K562 (cell line): ENCODE data around the gene SLC6A6. TPM values are rescaled to one million over a fixed set of nuclear protein-coding genes. Genes with fewer than 3 reads are reported as not detected.

ENCODE experiments used
- ATAC-seq: fragments of 200-7000 bp; cut with Tn5 transposase; 3 replicates; pipeline ENCODE4 v1.9.1; 2020; ENCODE audit warnings: moderate library complexity
- BruUV-seq: library from RNA; stranded (reverse); fragments of 400-500 nt; replicated peaks from 2 replicates; lab custom pipeline; 2021; lab: Mats Ljungman, UMichigan
- CTCF ChIA-PET: fragments of 300-600 bp; formaldehyde crosslinking; extraction: SDS; loops from one replicate; lab custom pipeline; 2021; ENCODE audit warnings: low intra/inter-chr PET ratio; lab: Yijun Ruan, JAX
- POLR2A ChIA-PET: fragments of 300-600, 350-650 bp; sonication (Branson Sonifier 250); formaldehyde crosslinking; extraction: SDS; loops from one replicate; lab custom pipeline; 2021; ENCODE audit warnings: antibody characterized with exemption, inconsistent platforms; lab: Yijun Ruan, JAX
- DNase-seq, 4 experiments: peaks; one replicate each; pipeline versions ENCODE4 v3.0.0 to v3.0.0-alpha.2; 2011 to 2018; ENCODE audit warnings: low spot score in 3 of 4, mixed read lengths in 3 of 4; ENCODE audit errors: extremely low read depth in 1 of 4
- FAIRE-seq: peaks from 2 replicates; lab custom pipeline; 2011; peaks lifted over from hg19 to GRCh38; lab: Jason Lieb, UNC
- H2AFZ ChIP-seq: 2 replicates; pipeline ENCODE4 v1.6.0; 2011; ENCODE audit warnings: low read depth, low read length, control low read depth, inconsistent platforms
- H3K27ac ChIP-seq: fragments of 200-600 bp; 3 replicates; pipeline ENCODE4 v1.8.0; 2011; ENCODE audit warnings: low read depth, mild to moderate bottlenecking, control low read depth, inconsistent platforms, low read length, moderate library complexity, mixed read lengths; ENCODE audit errors: extremely low read depth
- H3K27me3 ChIP-seq, 2 experiments: fragments of 300-600 bp in 1 of 2; 2 replicates in 1 of 2; 3 replicates in 1 of 2; pipeline versions ENCODE4 v1.6.0 to v1.8.0; 2011; ENCODE audit warnings: inconsistent platforms in 2 of 2, low read length in 2 of 2, mild to moderate bottlenecking in 1 of 2, mixed read lengths in 1 of 2, moderate library complexity in 1 of 2; ENCODE audit not compliant: control insufficient read depth in 2 of 2, insufficient read depth in 2 of 2
- H3K36me3 ChIP-seq: fragments of 300-600 bp; 3 replicates; pipeline ENCODE4 v1.8.0; 2011; ENCODE audit warnings: mild to moderate bottlenecking, low read length, inconsistent platforms; ENCODE audit not compliant: control insufficient read depth, insufficient read depth
- H3K4me1 ChIP-seq, 2 experiments: fragments of 200-600 bp in 1 of 2; replicated peaks in 1 of 2; 2 replicates in 1 of 2; 3 replicates in 1 of 2; pipeline versions ENCODE4 v1.5.1 to v1.8.0; 2011; ENCODE audit warnings: inconsistent platforms in 2 of 2, low read length in 2 of 2, mild to moderate bottlenecking in 1 of 2, mixed read lengths in 1 of 2, moderate library complexity in 1 of 2; ENCODE audit not compliant: control insufficient read depth in 2 of 2, insufficient read depth in 2 of 2
- H3K4me2 ChIP-seq: 2 replicates; pipeline ENCODE4 v1.6.1; 2011; ENCODE audit warnings: low read length, control low read depth, inconsistent platforms, mixed read lengths; ENCODE audit not compliant: insufficient read depth
- H3K4me3 ChIP-seq: fragments of 200-600 bp; sonication (generic), shearing (Covaris generic); 2 replicates; pipeline ENCODE4 v1.5.1; 2016; ENCODE audit warnings: control low read depth, inconsistent platforms
- H3K79me2 ChIP-seq: fragments of 200-600 bp; 3 replicates; pipeline ENCODE4 v1.8.0; 2011; ENCODE audit warnings: low read length, inconsistent platforms; ENCODE audit not compliant: control insufficient read depth, insufficient read depth
- H3K9ac ChIP-seq, 2 experiments: 2 replicates each; pipeline versions ENCODE4 v1.6.0 to v1.6.1; 2011; ENCODE audit warnings: low read depth in 2 of 2, low read length in 2 of 2, control low read depth in 1 of 2, inconsistent platforms in 1 of 2, mild to moderate bottlenecking in 1 of 2, mixed read lengths in 1 of 2; ENCODE audit not compliant: insufficient read depth in 1 of 2
- H3K9me1 ChIP-seq: one replicate; pipeline ENCODE4 v1.6.0; 2011; ENCODE audit warnings: inconsistent platforms, mild to moderate bottlenecking, low read length, moderate library complexity; ENCODE audit not compliant: control insufficient read depth, insufficient read depth
- H3K9me3 ChIP-seq: replicated peaks from 2 replicates; pipeline ENCODE4 v1.5.1; 2011; ENCODE audit warnings: low read depth, low read length, inconsistent platforms; ENCODE audit not compliant: control insufficient read depth, insufficient read depth
- H4K20me1 ChIP-seq: replicated peaks from 2 replicates; pipeline ENCODE4 v1.6.1; 2011; ENCODE audit warnings: low read length, inconsistent platforms, mixed read lengths; ENCODE audit not compliant: control insufficient read depth, insufficient read depth
- E2F6 ChIP-seq, 2 experiments: IDR thresholded peaks; 2 replicates each; pipeline ENCODE4 v1.6.1; 2011; ENCODE audit warnings: borderline replicate concordance in 1 of 2, control low read depth in 1 of 2, low read depth in 1 of 2, low read length in 1 of 2, mild to moderate bottlenecking in 1 of 2, mixed read lengths in 1 of 2, moderate library complexity in 1 of 2; ENCODE audit not compliant: insufficient read depth in 1 of 2, insufficient read length in 1 of 2, poor library complexity in 1 of 2, severe bottlenecking in 1 of 2; ENCODE audit errors: extremely low read depth in 1 of 2
- FOXK2 ChIP-seq, 2 experiments: fragments of 450-650 bp; IDR thresholded peaks in 1 of 2; conservative IDR thresholded peaks in 1 of 2; 2 replicates each; pipeline ENCODE4 v1.6.1; 2016; ENCODE audit warnings: low read depth in 2 of 2, mild to moderate bottlenecking in 1 of 2
- NEUROD1 ChIP-seq: fragments of 150-350 bp; IDR thresholded peaks from 2 replicates; pipeline ENCODE4 v1.6.1; 2014; ENCODE audit warnings: borderline replicate concordance, low read length, low read depth; ENCODE audit not compliant: partially characterized antibody
- NR1H2 ChIP-seq: sonication (generic); formaldehyde crosslinking; IDR thresholded peaks from 2 replicates; pipeline ENCODE4 v1.4.0; 2020; ENCODE audit warnings: mild to moderate bottlenecking, missing genetic modification reagents
- RCOR1 ChIP-seq, 2 experiments: IDR thresholded peaks; 2 replicates each; pipeline ENCODE4 v1.6.1; 2012; ENCODE audit warnings: low read depth in 2 of 2, low read length in 2 of 2, borderline replicate concordance in 1 of 2, improper control_type of control experiment in 1 of 2
- RFX7 ChIP-seq: fragments of 250-450 bp; sonication (Bioruptor Pico); IDR thresholded peaks from 2 replicates; pipeline ENCODE4 v1.5.1; 2021; ENCODE audit warnings: mild to moderate bottlenecking
- RNF2 ChIP-seq: sonication (generic); IDR thresholded peaks from 2 replicates; pipeline ENCODE4 v1.6.1; 2016
- TGIF2 ChIP-seq: sonication (generic); formaldehyde crosslinking; IDR thresholded peaks from 2 replicates; pipeline ENCODE4 v1.8.1; 2022; ENCODE audit warnings: mild to moderate bottlenecking, missing genetic modification reagents, moderate library complexity
- ZC3H11A ChIP-seq: IDR thresholded peaks from 2 replicates; pipeline ENCODE4 v1.6.1; 2012; ENCODE audit warnings: low read depth, low read length, improper control_type of control experiment
- ZNF740 ChIP-seq, 3 experiments: fragments of 200-800 bp in 1 of 3; sonication (Bioruptor generic) in 1 of 3; sonication (generic) in 1 of 3; formaldehyde crosslinking in 1 of 3; IDR thresholded peaks; 2 replicates each; pipeline versions ENCODE4 v1.6.1 to v1.8.0; 2016 to 2022; ENCODE audit warnings: mild to moderate bottlenecking in 2 of 3, missing compliant biosample characterization in 2 of 3, missing genetic modification characterization in 2 of 3, missing genetic modification reagents in 1 of 3
- WGBS: fragments of 100-300 bp; shearing (Covaris generic); methylation state at CpG from one replicate; pipeline ENCODE4 v1.1.6; 2016; ENCODE audit warnings: low coverage, mixed read lengths; ENCODE audit not compliant: insufficient coverage; ENCODE audit errors: missing lambda C conversion rate; 5-methylcytosine and 5-hydroxymethylcytosine counted together
- in situ Hi-C: fragments of 300-500 bp; cut with MboI; formaldehyde crosslinking; loops from 4 replicates; pipeline ENCODE4 v1.15.0; 2018; ENCODE audit warnings: inconsistent platforms, mixed read lengths
- intact Hi-C: fragments of 100-400 bp; cut with micrococcal nuclease; formaldehyde crosslinking; loops from 2 replicates; pipeline ENCODE4 v1.14.2; 2022
- polyA plus RNA-seq, 8 experiments: library from polyadenylated mRNA; depleted of rRNA in 4 of 8; stranded (reverse) in 5 of 8; unstranded in 3 of 8; fragments of >200 nt; fragmentation: Nextera tagmentation in 2 of 8; fragmentation: Illumina TruSeq in 1 of 8; extraction: Ambion mirVana in 2 of 8; extraction: Trizol in 1 of 8; gene quantifications; 2 replicates each; pipeline versions ENCODE4 v1.2.1 to v1.2.3, GENCODE V29; 2011 to 2014; ENCODE audit warnings: inconsistent platforms in 1 of 8, missing spikeins in 1 of 8
- total RNA-seq, 7 experiments: library from RNA; depleted of rRNA in 6 of 7; stranded (reverse); fragments of >200 nt in 6 of 7; fragmentation: Illumina TruSeq in 2 of 7; extraction: Trizol in 2 of 7; gene quantifications; 2 replicates each; pipeline versions ENCODE4 v1.2.1 to v1.2.3, GENCODE V29; 2011 to 2021; ENCODE audit warnings: low replicate concordance in 1 of 7
- TF ChIP-seq, protein P1 (sequence below): fragments of 250-450 bp; sonication (Bioruptor Pico); IDR thresholded peaks from 2 replicates; pipeline ENCODE4 v1.4.0; 2020
- TF ChIP-seq, protein P2 (sequence below): fragments of 450-650 bp; IDR thresholded peaks from 2 replicates; pipeline ENCODE4 v1.6.1; 2017; ENCODE audit warnings: mild to moderate bottlenecking, moderate library complexity

Gene SLC6A6
- total and polyA plus RNA-seq, 9 of the 15 experiments (the other 6 are each of a cell fraction or from before 2014, with no cell fraction given), result 12.3 to 203 (median 93.2) TPM

GRCh38 chr3:14519406-14519805 is 117.0 kb downstream of the SLC6A6 start:
- peak; percentile 21; the same call in 1 of the 3 replicates for ATAC-seq
- Histone ChIP-seq H3K9me1 (no peaks in the 10 kb centered on the region), H3K27ac (no peak overlapping the region), H3K27me3 (peaks cover 74 to 76% of the 10 kb centered on the region in 2 experiments), H3K36me3 (no peaks in the 10 kb centered on the region), H3K4me2 (no peak overlapping the region), H4K20me1 (peaks cover 13% of the 10 kb centered on the region), H3K9me3 (no peaks in the 10 kb centered on the region), H3K9ac (no peak overlapping the region), H3K79me2 (no peaks in the 10 kb centered on the region), H3K4me3 (no peak overlapping the region), H3K4me1 (peaks cover 0 to 17% of the 10 kb centered on the region in 2 experiments; a peak in 2 of 5 replicates), H2AFZ (no peak overlapping the region)
- FAIRE-seq, result no peak
- WGBS, result no CpG with 5 or more reads among the region's 1 CpG
- intact Hi-C loops, result no loop called here
- ChIA-PET POLR2A (interaction anchor here (0.9 to 1.6 kb wide), 3 partner anchors 8 to 316 kb away, joined by 3 to 6 read pairs (median 4); no protein-coding TSS in a partner anchor), CTCF (no interaction called here)
- in situ Hi-C loops, result loop anchor here (25.0 kb wide), 1 partner anchor 393 kb away; no protein-coding TSS in a partner anchor
- no peak for DNase-seq
- no TSS peak for BruUV-seq
- TF ChIP-seq, protein P1, sequence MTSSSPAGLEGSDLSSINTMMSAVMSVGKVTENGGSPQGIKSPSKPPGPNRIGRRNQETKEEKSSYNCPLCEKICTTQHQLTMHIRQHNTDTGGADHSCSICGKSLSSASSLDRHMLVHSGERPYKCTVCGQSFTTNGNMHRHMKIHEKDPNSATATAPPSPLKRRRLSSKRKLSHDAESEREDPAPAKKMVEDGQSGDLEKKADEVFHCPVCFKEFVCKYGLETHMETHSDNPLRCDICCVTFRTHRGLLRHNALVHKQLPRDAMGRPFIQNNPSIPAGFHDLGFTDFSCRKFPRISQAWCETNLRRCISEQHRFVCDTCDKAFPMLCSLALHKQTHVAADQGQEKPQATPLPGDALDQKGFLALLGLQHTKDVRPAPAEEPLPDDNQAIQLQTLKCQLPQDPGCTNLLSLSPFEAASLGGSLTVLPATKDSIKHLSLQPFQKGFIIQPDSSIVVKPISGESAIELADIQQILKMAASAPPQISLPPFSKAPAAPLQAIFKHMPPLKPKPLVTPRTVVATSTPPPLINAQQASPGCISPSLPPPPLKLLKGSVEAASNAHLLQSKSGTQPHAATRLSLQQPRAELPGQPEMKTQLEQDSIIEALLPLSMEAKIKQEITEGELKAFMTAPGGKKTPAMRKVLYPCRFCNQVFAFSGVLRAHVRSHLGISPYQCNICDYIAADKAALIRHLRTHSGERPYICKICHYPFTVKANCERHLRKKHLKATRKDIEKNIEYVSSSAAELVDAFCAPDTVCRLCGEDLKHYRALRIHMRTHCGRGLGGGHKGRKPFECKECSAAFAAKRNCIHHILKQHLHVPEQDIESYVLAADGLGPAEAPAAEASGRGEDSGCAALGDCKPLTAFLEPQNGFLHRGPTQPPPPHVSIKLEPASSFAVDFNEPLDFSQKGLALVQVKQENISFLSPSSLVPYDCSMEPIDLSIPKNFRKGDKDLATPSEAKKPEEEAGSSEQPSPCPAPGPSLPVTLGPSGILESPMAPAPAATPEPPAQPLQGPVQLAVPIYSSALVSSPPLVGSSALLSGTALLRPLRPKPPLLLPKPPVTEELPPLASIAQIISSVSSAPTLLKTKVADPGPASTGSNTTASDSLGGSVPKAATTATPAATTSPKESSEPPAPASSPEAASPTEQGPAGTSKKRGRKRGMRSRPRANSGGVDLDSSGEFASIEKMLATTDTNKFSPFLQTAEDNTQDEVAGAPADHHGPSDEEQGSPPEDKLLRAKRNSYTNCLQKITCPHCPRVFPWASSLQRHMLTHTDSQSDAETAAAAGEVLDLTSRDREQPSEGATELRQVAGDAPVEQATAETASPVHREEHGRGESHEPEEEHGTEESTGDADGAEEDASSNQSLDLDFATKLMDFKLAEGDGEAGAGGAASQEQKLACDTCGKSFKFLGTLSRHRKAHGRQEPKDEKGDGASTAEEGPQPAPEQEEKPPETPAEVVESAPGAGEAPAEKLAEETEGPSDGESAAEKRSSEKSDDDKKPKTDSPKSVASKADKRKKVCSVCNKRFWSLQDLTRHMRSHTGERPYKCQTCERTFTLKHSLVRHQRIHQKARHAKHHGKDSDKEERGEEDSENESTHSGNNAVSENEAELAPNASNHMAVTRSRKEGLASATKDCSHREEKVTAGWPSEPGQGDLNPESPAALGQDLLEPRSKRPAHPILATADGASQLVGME (CRISPR knock-in tag), result no peak
- no peak for TF ChIP-seq ZC3H11A
- TF ChIP-seq TGIF2, result no peak
- TF ChIP-seq RFX7 (CRISPR knock-in tag), result no peak
- no peak for TF ChIP-seq E2F6 (IDR thresholded peaks at IDR 0.05; ENCODE audit: borderline replicate concordance in 1 of 2, extremely low read depth in 1 of 2, insufficient read depth in 1 of 2, insufficient read length in 1 of 2, low read depth in 1 of 2, low read length in 1 of 2, poor library complexity in 1 of 2, severe bottlenecking in 1 of 2)
- TF ChIP-seq, protein P2, sequence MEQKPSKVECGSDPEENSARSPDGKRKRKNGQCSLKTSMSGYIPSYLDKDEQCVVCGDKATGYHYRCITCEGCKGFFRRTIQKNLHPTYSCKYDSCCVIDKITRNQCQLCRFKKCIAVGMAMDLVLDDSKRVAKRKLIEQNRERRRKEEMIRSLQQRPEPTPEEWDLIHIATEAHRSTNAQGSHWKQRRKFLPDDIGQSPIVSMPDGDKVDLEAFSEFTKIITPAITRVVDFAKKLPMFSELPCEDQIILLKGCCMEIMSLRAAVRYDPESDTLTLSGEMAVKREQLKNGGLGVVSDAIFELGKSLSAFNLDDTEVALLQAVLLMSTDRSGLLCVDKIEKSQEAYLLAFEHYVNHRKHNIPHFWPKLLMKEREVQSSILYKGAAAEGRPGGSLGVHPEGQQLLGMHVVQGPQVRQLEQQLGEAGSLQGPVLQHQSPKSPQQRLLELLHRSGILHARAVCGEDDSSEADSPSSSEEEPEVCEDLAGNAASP, result no peak
- TF ChIP-seq ZNF740 (CRISPR knock-in tag; IDR thresholded peaks at IDR 0.05), result no peak
- TF ChIP-seq ZNF740 (tag; IDR thresholded peaks at IDR 0.05), result no peak
- TF ChIP-seq NR1H2 (CRISPR knock-in tag), result no peak
- TF ChIP-seq RCOR1 (IDR thresholded peaks at IDR 0.05; ENCODE audit: borderline replicate concordance in 1 of 2, low read depth in 2 of 2, low read length in 2 of 2), result no peak
- no peak for TF ChIP-seq FOXK2 (conservative IDR thresholded peaks at IDR 0.05 in 1 of 2, IDR thresholded peaks at IDR 0.05 in 1 of 2; ENCODE audit: low read depth in 2 of 2)
- no peak for TF ChIP-seq RNF2
- TF ChIP-seq NEUROD1, result no peak
